Activated CD4-positive, alpha-beta T cell treated with anti-CD3 and anti-CD28 coated beads for 36 hours (primary cell): Measurements from ENCODE around the gene SPECC1. TPM values are rescaled to one million over a fixed set of nuclear protein-coding genes. Genes with fewer than 3 reads are reported as not detected.

Source experiments
- ATAC-seq: fragments of 200-7000 bp; cut with Tn5 transposase; one replicate; pipeline ENCODE4 v1.10.0; 2021; ENCODE audit warnings: mild to moderate bottlenecking, moderate library complexity
- CTCF ChIA-PET: fragments of 350-600 bp; sonication (Branson Sonifier 250); formaldehyde crosslinking; loops from one replicate; lab custom pipeline; 2021; ENCODE audit warnings: antibody characterized with exemption; lab: Charles Lee
- POLR2A ChIA-PET: fragments of 350-600 bp; sonication (Branson Sonifier 250); formaldehyde crosslinking; loops from one replicate; lab custom pipeline; 2021; ENCODE audit warnings: antibody characterized with exemption, inconsistent platforms; lab: Charles Lee
- DNase-seq: peaks from one replicate; pipeline ENCODE4 v3.0.0-alpha.2; 2020
- H3K27ac Mint-ChIP-seq: one replicate; pipeline ENCODE4 v1.8.0; 2021; ENCODE audit warnings: mixed read lengths
- H3K27me3 Mint-ChIP-seq: one replicate; pipeline ENCODE4 v1.8.0; 2021; ENCODE audit warnings: mixed read lengths
- H3K36me3 Mint-ChIP-seq: one replicate; pipeline ENCODE4 v1.8.0; 2021; ENCODE audit warnings: low read depth, mixed read lengths
- H3K4me1 Mint-ChIP-seq: one replicate; pipeline ENCODE4 v1.8.0; 2021; ENCODE audit warnings: mixed read lengths
- H3K4me3 Mint-ChIP-seq: one replicate; pipeline ENCODE4 v1.8.0; 2021; ENCODE audit warnings: mild to moderate bottlenecking, moderate library complexity, mixed read lengths
- H3K9me3 Mint-ChIP-seq: one replicate; pipeline ENCODE4 v1.8.0; 2021; ENCODE audit warnings: low read depth, mixed read lengths
- intact Hi-C, 2 experiments: fragments of 100-400 bp; cut with DNase I in 1 of 2; cut with micrococcal nuclease in 1 of 2; formaldehyde crosslinking; loops; one replicate each; pipeline versions ENCODE4 v1.14.2 to v1.15.1; 2022 to 2024; cut with DNase I, micrococcal nuclease
- total RNA-seq, 2 experiments: library from RNA; stranded (reverse); gene quantifications; one replicate each; pipeline ENCODE4 v1.2.3, GENCODE V29; 2021

Gene SPECC1
- total RNA-seq, 2 experiments from 2014 or later, result 6.1 to 10.4 TPM

DNA sequence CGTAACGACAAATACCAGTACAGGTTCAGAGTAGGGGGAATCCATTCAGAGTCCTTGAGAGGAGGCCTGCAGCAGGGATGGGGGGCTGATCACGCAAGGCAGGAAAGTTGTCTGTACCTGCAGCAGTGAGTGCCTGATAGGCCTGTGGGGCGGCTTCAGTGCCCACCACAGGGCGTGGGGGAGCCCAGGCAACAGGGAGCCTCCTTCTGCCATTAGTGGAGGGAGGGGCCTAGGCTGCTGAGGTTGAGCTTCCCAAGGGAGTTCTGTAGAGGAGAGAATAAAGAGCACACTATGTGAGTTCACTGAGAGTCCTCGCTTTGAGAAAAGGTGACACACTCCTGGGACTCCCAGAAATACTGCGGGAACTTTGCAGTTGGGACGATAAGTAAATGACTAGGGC, 134.6 kb downstream of the SPECC1 start:
- H3K4me3 Mint-ChIP-seq, result no peak overlapping the region
- intact Hi-C loops, result loop anchor here in 1 of 2 experiments (5.0 kb wide), 1 partner anchor 64 kb away; no protein-coding TSS in a partner anchor
- ATAC-seq (no peak), DNase-seq (no peak)
- no peaks in the 10 kb centered on the region for H3K36me3 Mint-ChIP-seq
- POLR2A ChIA-PET, result no interaction called here
- no peaks in the 10 kb centered on the region for H3K4me1 Mint-ChIP-seq
- H3K27me3 Mint-ChIP-seq, result peaks cover 3% of the 10 kb centered on the region
- CTCF ChIA-PET, result no interaction called here
- H3K27ac Mint-ChIP-seq, result no peak overlapping the region
- H3K9me3 Mint-ChIP-seq, result no peaks in the 10 kb centered on the region

DNA sequence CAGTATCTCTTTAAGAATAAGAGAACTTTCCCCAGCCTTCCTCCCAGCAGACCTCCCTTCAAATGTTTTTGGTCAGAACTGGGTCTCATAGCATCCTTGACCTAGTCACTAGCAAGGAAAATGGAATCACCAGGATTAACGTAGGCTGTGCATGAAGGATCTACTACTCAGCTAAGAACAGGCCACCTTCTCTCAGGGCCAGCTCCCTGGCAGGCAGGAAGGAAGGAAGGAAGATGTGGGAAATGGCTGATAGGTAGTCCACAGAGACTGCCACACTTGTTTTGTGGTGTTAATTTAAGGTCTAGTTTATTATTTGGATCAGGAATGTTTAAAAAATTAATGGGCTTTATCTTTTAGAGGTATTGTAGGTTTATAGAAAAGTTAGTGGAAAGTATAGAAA, 136.4 kb downstream of the SPECC1 start:
- H3K36me3 Mint-ChIP-seq, result no peaks in the 10 kb centered on the region
- DNase-seq (no peak), ATAC-seq (no peak)
- H3K27me3 Mint-ChIP-seq, result peaks cover 3% of the 10 kb centered on the region
- H3K4me3 Mint-ChIP-seq, result no peak overlapping the region
- ChIA-PET POLR2A (no interaction called here), CTCF (interaction anchor here (0.6 to 1.1 kb wide), 2 partner anchors 83 to 153 kb away, joined by 3 read pairs; no protein-coding TSS in a partner anchor)
- intact Hi-C loops, result no loop called here
- no peaks in the 10 kb centered on the region for H3K9me3 Mint-ChIP-seq
- H3K4me1 Mint-ChIP-seq, result no peaks in the 10 kb centered on the region
- H3K27ac Mint-ChIP-seq, result no peak overlapping the region

DNA sequence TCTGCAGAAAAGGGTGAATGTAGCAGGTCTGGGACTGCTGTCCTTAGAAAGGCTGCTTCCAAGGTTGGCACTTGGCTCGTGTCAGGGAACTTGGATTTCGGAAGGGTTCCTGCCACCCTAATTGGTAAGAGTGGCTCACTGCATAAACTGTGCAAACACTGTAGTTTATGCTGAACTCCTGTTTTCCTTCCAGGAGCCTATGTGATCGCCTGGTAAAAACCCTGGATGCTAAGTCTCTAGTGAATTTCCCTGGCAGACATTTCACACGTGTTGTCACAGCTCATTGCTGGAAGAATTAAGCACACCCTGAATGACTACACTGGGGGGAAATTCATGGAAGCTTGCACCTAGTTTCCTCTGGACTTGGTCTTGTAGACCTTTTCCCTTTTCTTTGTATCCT, 140.1 kb downstream of the SPECC1 start:
- DNase-seq (no peak), ATAC-seq (no peak)
- CTCF ChIA-PET, result no interaction called here
- Mint-ChIP-seq H3K9me3 (no peaks in the 10 kb centered on the region), H3K4me3 (no peak overlapping the region), H3K4me1 (no peaks in the 10 kb centered on the region), H3K36me3 (no peaks in the 10 kb centered on the region), H3K27ac (no peak overlapping the region), H3K27me3 (no peaks in the 10 kb centered on the region)
- intact Hi-C loops, result no loop called here
- POLR2A ChIA-PET, result no interaction called here

DNA sequence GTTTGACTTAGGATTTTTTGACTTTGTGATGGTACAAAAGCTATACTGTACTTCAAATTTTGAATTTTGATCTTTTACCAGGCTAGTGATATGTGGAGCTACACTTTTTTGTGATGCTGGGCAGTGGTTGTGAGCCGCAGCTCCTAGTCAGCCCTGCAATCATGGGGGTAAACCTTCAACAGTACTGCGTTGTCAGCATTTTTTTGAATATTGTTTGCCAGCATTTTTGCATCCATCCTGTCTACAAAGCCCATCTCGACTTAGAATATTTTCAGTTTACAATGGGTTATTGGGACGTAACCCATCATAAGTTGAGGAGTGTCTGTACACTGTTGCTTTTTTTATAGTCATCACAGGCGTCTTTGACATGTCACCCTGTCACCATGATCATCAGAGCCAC, 142.0 kb downstream of the SPECC1 start:
- intact Hi-C loops, result no loop called here
- POLR2A ChIA-PET, result no interaction called here
- CTCF ChIA-PET, result interaction anchor here (0.7 to 2.1 kb wide), 2 partner anchors 34 to 141 kb away, joined by 4 to 7 read pairs; no protein-coding TSS in a partner anchor

DNA sequence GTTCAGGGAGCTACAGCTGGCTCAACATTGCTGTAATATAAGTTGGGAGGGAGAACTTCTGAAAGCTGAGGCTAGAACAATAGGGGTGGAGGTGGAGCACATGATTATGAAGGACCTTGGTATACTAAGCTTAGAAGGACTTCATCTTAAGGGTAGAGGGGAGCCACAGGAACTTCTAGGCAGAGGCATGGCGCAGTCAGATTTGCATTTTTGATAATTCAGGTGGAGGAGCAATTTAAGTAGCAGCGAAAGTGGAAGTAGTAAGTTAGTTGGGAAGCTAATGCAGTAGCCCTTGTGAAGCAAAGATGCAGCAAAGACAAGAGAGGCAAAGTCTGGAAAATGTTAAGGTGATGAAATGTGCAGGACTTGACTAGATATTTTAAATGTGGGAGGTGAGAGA, 144.1 kb downstream of the SPECC1 start:
- DNase-seq, result no peak
- ChIA-PET CTCF (interaction anchor here (0.7 kb wide), 1 partner anchor 32 kb away, joined by 3 read pairs; no protein-coding TSS in a partner anchor), POLR2A (interaction anchor here (0.6 kb wide), 1 partner anchor 157 kb away, joined by 3 read pairs; no protein-coding TSS in a partner anchor)
- Mint-ChIP-seq H3K27ac (no peak overlapping the region), H3K4me1 (peaks cover 4% of the 10 kb centered on the region), H3K36me3 (no peaks in the 10 kb centered on the region), H3K27me3 (peaks cover 5% of the 10 kb centered on the region), H3K4me3 (no peak overlapping the region), H3K9me3 (no peaks in the 10 kb centered on the region)
- no peak for ATAC-seq
- intact Hi-C loops, result no loop called here

More for the DNA sequence above, 142.0 kb downstream of the SPECC1 start:
- no peak overlapping the region for H3K4me3 Mint-ChIP-seq
- ATAC-seq, result no peak
- H3K36me3 Mint-ChIP-seq, result no peaks in the 10 kb centered on the region
- H3K27me3 Mint-ChIP-seq, result no peaks in the 10 kb centered on the region
- H3K4me1 Mint-ChIP-seq, result no peaks in the 10 kb centered on the region
- H3K27ac Mint-ChIP-seq, result no peak overlapping the region
- DNase-seq, result no peak
- H3K9me3 Mint-ChIP-seq, result no peaks in the 10 kb centered on the region

DNA sequence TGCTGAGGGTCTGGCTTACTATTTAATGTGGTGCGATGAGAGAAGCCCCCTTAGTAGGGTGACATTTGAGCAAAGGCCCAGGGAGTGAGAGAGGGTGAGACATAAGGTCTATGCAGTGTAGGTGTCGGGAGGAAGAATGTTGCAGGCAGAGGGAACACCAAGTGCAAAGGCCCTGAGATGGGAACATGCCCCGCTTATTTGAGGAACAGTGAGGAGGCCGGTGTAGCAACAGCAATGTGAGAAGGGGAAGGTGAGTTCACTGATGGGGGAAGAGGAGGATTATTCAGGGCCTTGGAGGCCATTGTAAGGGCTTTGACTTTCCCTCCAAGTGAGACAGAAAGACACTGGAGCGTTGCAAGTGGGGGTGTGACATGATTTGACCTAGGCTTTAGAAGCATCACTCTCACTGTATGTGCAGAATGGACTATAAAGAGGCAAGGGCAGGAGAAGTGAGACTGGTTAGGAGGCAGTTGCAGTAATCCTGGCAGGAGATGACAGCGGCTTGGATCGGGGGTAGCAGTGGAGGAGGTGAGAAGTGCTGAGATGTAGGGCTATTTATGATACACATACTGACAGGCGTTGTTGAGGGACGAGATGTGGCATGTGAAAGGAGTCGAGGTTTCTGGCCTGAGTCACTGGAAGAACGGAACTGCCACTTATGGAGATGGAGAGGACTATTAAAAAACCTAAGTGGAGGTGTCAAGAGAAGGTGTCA, 145.3 kb downstream of the SPECC1 start:
- no peaks in the 10 kb centered on the region for H3K9me3 Mint-ChIP-seq
- H3K27ac Mint-ChIP-seq, result no peak overlapping the region
- H3K27me3 Mint-ChIP-seq, result peaks cover 5% of the 10 kb centered on the region
- H3K36me3 Mint-ChIP-seq, result no peaks in the 10 kb centered on the region
- H3K4me3 Mint-ChIP-seq, result no peak overlapping the region
- no peak for ATAC-seq
- intact Hi-C loops, result no loop called here
- CTCF ChIA-PET, result no interaction called here
- H3K4me1 Mint-ChIP-seq, result peaks cover 4% of the 10 kb centered on the region
- POLR2A ChIA-PET, result no interaction called here
- DNase-seq, result peak; percentile 25

DNA sequence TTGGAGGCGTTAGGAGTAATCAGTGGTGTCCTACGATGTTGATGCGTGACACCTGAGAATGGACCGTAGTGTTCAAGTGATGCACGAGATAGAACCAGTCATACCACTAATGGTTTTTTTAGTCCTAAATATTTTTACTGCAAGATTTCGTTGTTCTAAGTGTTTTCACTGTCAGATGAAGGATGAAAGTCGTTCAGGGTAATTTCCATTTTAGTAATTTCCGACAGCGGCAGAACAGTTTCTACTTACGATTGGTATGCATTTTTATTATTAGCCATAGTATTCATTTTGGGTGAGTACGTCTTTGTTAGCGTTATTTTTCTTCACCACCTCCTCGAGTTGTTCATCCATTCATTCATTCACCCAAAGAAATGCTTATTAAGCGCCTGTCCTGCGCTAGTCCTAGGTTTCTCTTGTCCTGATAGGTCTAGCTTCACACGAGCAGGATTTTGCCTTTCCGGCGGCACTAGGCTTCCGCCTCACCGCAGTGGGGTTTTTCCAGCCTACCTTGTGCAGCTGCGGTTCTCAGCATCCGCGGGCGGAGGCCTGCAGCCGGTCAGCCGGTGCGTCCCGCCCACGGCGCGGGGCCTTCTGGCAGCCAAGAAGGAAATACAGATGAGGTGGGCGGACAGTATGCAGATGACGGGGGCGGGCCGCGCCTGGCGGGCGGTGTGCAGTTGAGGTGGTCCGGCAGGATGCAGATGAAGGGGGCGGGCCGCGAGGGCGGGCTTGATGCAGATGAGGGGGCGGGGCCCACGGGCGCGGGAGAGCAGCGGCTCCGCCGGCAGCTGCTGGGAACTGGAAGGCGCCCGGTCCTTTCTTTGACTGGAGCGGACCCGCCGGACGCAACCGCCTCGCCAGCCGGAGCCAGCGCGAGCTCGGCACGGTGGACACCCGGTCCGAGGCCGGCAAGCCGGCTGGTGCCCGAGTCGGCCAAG, 146.4 kb downstream of the SPECC1 start:
- intact Hi-C loops, result loop anchor here in 1 of 2 experiments (1.0 kb wide), 4 partner anchors 79 to 887 kb away; partner anchors contain the start of genes AKAP10 and SPECC1
- ChIA-PET POLR2A (no interaction called here), CTCF (interaction anchor here (0.7 kb wide), 2 partner anchors 38 to 162 kb away, joined by 3 to 4 read pairs; no protein-coding TSS in a partner anchor)
- peaks cover 4% of the 10 kb centered on the region for H3K4me1 Mint-ChIP-seq
- H3K9me3 Mint-ChIP-seq, result no peaks in the 10 kb centered on the region
- ATAC-seq, result peak; percentile 88
- H3K27me3 Mint-ChIP-seq, result peaks cover 5% of the 10 kb centered on the region
- no peak overlapping the region for H3K27ac Mint-ChIP-seq
- H3K4me3 Mint-ChIP-seq, result no peak overlapping the region
- DNase-seq, result peak; percentile 96
- H3K36me3 Mint-ChIP-seq, result no peaks in the 10 kb centered on the region

DNA sequence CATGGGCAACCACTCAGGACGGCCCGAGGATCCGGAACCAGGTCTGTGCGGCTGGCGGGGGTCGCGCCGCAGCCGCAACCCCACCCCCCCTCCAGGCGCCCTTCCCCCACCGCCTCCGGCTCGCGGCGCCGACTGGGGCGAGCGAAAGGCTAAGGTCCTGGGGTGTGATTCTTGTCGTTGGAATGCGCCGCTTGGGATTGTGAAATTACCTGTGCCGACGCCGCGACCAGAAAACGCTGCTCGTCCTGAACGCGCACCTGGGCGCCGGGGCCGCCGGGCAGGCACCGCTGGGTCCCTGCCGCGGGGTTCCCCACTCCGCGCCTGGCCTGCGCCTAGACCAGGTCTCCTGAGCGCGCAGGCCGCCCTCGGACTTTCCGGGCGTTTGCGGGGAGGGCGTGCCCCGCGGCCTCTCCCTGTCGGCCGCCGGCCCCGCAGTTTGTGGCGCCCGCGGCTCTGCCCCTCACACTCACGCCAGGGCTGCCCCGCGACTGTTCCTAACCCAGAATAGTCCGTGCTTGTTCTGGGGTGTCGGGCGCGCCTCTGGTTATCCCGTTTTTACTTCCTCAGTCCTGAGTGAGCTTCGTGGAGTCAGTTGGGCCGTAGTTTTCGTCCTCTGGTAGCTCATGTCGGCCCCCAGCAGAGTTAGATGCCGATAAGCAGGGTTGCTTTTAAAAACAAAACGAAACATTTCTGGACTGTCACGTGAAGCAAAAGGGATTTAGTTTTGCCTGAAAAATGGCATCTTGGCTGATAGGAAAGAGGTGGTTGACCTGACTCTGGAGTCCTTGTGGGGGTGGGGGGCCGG, 147.2 kb downstream of the SPECC1 start:
- ATAC-seq (peak; percentile 5), DNase-seq (peak; percentile 44)
- intact Hi-C loops, result no loop called here
- CTCF ChIA-PET, result interaction anchor here (0.7 to 1.3 kb wide), 2 partner anchors 9 to 39 kb away, joined by 3 to 4 read pairs; no protein-coding TSS in a partner anchor
- H3K9me3 Mint-ChIP-seq, result no peaks in the 10 kb centered on the region
- peak overlapping the region; percentile 47 for H3K27ac Mint-ChIP-seq
- peaks cover 4% of the 10 kb centered on the region for H3K4me1 Mint-ChIP-seq
- POLR2A ChIA-PET, result no interaction called here
- H3K27me3 Mint-ChIP-seq, result peaks cover 5% of the 10 kb centered on the region
- H3K36me3 Mint-ChIP-seq, result no peaks in the 10 kb centered on the region
- H3K4me3 Mint-ChIP-seq, result peak overlapping the region; percentile 75

DNA sequence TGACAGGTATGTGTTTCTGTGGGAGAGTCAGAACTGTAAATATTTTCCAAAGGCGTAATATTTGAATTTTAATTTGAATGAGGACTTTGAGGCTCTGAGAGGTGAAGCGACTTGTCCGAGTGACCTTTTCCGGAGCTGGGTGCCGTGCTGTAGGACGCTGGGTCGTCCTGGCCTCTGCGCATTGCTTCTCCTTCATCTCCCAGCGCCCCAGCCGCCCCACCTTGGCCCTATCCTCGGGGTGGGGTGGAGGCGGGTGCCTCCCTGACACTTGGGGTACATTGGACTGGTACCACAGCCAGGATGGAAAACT, 147.8 kb downstream of the SPECC1 start:
- Mint-ChIP-seq H3K36me3 (no peaks in the 10 kb centered on the region), H3K27ac (peak overlapping the region; percentile 47), H3K9me3 (no peaks in the 10 kb centered on the region), H3K4me1 (peaks cover 4% of the 10 kb centered on the region), H3K27me3 (peaks cover 5% of the 10 kb centered on the region), H3K4me3 (peak overlapping the region; percentile 75)
- intact Hi-C loops, result no loop called here
- DNase-seq, result no peak
- CTCF ChIA-PET, result interaction anchor here (1.3 kb wide), 1 partner anchor 8 kb away, joined by 3 read pairs; no protein-coding TSS in a partner anchor
- ATAC-seq, result no peak
- POLR2A ChIA-PET, result no interaction called here

DNA sequence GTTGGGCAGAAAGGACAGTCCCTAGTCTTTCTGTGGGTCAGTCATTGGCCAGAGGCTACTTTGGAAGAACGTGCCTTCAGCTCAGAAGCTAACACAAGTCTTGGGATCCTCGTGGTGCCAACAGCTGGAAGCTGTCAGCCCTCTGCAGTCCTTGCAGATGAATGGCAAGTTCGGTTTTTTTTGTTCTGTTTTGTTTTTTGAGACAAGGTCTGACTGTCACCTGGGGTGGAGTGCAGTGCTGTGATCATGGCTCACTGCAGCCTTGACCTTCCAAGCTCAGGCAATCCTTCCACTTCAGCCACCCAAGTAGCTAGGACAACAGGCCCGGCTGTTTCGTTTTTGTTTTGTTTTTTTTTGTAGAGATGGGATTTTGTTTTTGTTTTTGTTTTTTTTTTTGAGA, 149.4 kb downstream of the SPECC1 start:
- H3K9me3 Mint-ChIP-seq, result no peaks in the 10 kb centered on the region
- CTCF ChIA-PET, result no interaction called here
- ATAC-seq (no peak), DNase-seq (no peak)
- intact Hi-C loops, result no loop called here
- no peak overlapping the region for H3K27ac Mint-ChIP-seq
- no peaks in the 10 kb centered on the region for H3K36me3 Mint-ChIP-seq
- peaks cover 4% of the 10 kb centered on the region for H3K4me1 Mint-ChIP-seq
- peaks cover 5% of the 10 kb centered on the region for H3K27me3 Mint-ChIP-seq
- POLR2A ChIA-PET, result no interaction called here
- H3K4me3 Mint-ChIP-seq, result no peak overlapping the region
